IPS-NIHi7 (cell line): Measurements from ENCODE around the gene TPBG.

Experiments used
- DNase-seq: peaks from one replicate; pipeline ENCODE4 v3.0.0; 2012; ENCODE audit warnings: mixed read lengths; ENCODE audit errors: extremely low spot score

Gene TPBG

GRCh38 chr6:82363428-82364086, at the start of gene TPBG:
Gene TPBG, plus strand, starts transcription at chr6:82363817. Its CDS starts 1,145 bp downstream, at chr6:82364962.
- peak; percentile 78 for DNase-seq

- no peak for DNase-seq
Observed at GRCh38 chr6:82322386-82322785, 41.2 kb upstream of the TPBG start.

- DNase-seq = no peak
Observed at GRCh38 chr6:82329766-82330165, 33.9 kb upstream of the TPBG start.

DNA sequence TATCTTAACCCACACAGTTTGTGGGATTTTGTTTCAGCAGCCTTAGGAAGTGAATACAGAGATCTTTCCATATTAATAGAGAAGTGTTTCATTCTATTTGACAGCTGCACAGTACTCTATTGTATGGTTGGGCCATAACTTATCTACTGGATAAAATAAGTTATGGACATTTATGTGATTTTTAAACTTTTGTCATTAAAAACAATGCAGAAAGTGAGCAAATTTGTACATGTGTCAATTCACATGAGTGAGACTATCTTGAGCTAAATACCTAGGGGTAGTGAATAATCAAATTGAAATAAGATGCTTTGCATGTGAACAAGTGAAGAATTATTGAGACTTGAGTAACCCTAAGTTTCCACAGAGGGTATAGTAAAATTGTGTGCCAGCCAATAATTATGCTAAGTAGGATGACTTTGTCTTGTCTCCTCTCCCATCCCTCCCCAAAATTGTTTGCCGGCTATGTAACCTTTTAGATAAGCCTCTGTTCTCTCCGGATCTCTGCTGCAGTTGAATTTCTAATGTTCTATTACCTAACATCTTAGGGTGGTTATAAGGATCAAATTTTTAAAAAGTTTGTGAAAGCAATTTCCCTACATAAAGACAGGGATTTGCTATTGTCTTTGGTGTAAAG, 33.3 kb upstream of the TPBG start:
- no peak for DNase-seq

GRCh38 chr6:82331031-82331773, 32.4 kb upstream of the TPBG start:
- DNase-seq = peak; percentile 50

DNA sequence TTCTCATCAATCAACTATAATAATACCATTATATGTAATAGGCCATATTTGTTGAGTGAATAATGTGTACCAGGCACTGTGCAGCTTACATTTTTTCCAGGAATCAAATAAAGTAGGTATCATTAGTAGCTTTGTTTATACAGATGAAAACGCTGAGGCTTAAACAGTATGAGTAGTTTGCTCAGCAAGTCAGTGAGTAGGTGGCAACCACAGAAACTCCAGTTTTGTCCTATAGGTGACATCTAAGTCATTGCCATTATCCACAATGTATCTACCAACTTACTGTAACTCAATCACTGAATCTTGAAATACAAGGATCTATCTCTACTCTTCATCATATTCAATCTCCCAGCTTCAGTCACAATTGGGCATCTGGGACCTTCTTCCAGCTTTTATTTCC, 29.8 kb upstream of the TPBG start:
- DNase-seq = no peak

DNA sequence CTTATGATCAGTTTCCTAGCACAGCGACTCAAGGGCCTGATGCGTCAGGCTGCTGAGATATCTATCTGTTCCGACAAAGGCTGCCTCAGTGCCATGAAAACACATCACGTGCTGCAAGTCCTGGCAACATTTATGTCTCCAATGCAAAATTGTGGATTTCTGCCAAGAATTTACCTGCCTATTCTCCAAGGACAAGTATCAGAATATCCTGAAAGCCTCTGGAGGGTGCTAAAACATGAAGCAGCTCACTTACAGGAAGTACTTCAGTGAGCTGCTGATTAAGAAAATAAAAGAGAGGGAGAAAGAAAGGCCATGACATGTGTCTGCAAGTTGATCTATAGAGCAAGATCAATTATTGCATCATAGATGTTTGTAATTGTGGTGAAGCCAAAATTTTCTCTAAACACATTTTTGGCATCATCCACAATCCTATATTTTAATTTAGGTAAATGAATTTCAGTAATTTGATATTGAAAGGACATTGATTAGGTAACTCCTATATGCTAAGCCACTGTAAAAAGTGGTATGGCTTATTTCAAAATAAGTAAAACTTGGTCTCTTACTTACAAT, 25.8 kb upstream of the TPBG start:
- no peak for DNase-seq

- DNase-seq = peak; percentile 37
Observed at GRCh38 chr6:82348130-82348529, 15.5 kb upstream of the TPBG start.

GRCh38 chr6:82353848-82354247, 9.8 kb upstream of the TPBG start:
- DNase-seq = no peak

DNA sequence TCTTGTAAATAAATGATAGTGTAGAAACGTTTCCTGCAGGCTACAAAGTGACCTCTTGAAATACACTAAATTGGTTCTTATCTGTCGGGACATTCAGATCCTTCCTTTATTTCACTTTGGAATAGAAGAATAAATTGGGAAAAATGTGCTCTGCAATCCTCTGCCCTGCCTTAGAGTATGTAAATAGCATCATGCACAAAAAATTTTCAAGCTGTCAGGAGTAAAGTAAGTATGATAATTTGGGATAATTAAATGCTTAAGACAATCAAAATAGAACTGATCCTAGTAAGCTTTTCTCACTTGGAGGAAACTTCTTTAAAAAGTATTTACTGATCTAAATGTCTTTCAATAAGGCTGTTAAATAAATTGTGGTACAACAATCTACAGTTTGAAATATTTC, 3.1 kb upstream of the TPBG start:
- no peak for DNase-seq

DNA sequence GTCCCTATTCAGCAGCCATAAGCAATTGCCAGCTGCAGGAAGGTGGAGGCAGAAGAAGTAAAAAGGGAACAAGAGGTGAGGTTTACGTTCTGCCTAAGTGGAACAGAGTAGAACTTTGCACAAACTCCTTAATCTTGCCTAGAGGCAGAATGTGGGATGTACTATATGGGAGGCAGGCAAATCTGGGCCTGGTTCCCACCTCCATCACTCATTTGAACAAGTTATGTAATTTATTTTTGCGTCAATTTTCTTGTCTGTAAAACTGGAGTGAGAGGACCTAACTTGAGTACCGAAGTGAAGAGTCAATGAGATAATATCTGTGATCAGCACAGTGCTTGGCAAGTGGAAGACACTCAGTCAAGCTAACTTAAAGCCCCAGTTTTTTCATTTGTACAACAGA, 2.0 kb upstream of the TPBG start:
- DNase-seq = no peak

DNA sequence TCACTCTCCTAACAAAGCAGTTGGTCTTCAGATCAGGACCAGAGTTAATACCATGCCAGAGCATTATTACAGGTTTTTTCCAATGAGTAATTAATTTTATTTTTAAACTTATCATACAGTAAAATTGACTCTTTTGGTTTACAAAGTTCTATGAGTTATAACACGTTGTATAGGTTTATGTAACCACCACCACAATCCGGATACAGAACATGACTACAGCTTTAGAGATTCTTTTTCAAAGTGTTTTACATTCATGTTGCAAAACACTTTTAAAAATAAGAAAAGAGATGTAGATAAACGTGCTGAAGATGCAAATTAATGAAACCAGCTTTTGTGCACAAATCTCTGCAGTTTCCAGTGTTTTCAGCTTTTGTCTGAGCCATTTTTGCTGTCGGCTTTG, 1.5 kb upstream of the TPBG start:
- DNase-seq = no peak

GRCh38 chr6:82362878-82363427, 664 bp upstream of the TPBG start:
- peak; percentile 21 for DNase-seq

DNA sequence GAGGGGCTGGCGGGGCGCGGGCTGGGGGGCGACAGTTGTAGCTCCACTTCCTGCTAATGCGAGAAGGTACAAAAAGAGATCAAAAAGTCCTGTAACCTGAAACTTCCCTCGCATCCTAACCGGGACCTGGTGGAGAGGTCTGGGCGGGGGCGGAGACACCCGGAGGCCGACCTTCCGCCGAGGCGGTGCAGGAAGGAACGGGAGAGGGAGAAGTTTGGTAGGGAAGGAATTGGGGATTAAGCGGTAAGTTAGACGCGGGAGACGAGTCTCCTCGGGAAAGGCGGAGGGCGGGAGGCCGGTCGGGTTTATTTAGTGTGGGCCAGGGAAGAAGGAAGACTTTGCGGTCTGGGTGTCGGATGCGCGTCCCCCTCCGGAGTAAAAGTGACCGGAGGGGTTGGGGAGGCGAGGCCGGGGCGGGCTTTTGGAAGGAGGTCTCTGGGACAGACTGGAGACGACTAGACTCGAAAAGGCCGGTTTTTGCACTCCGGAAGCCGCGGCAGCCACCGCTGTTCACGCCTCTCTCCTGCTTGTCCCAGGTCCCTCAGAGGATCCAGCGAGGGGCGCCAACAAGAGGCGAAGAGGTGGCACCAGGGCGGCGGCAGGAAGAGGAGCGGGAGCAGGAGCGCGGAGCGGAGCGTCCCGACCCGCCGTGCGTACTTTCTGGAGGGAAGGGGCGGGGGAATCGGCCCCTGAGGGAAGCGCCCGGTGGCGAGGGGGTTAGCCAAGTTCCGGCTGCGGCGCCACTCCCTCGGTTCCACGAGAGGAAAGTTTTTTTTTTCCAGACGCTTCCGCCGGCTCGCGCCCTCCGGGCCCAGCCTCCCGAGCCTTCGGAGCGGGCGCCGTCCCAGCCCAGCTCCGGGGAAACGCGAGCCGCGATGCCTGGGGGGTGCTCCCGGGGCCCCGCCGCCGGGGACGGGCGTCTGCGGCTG, 734 bp downstream of the TPBG start:
- DNase-seq = peak; percentile 71

- DNase-seq = peak; percentile 66
Observed at GRCh38 chr6:82365016-82365795, 1.6 kb downstream of the TPBG start.

GRCh38 chr6:82367704-82368103, 4.1 kb downstream of the TPBG start:
- no peak for DNase-seq

GRCh38 chr6:82370788-82371187, 7.2 kb downstream of the TPBG start:
- DNase-seq = no peak

DNA sequence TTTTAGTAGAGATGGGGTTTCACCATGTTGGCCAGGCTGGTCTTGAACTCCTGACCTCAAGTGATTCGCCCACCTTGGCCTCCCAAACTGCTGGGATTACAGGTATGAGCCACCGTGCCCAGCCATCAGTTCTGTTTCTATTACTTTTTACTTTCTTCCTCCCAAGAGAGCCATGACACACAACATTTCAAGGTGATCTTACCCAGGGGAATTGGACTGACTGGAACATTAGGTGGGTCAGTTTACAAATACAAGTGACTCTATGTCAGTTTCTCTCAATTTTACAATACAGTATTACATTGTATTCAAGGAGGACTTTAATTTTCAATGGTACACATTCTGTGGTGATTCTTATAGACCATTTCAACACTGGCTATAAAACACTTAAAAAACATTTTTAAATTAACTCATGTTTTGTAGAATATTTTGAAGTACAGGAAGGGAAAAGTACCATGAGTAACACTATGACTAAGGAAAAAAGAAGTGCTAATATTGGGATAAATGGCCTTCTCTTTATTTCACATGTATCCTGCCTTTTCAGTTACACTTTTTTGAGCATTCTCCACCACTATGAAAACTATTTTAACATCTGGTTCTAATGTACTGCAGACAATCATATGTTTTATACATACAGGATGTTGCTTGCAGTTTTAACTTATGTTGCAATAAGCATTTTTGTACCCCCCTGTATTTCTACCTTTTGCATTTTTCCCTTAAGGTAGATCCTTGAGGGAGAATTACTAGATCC, 8.4 kb downstream of the TPBG start:
- no peak for DNase-seq

GRCh38 chr6:82372656-82373055, 9.0 kb downstream of the TPBG start:
- no peak for DNase-seq

GRCh38 chr6:82374516-82374915, 10.9 kb downstream of the TPBG start:
- DNase-seq = no peak
